ENCODE measurements around the gene ADARB2.

Gene ADARB2

GRCh38 chr10:1187855-1188557 lies 549.3 kb downstream of the ADARB2 start:
- Histone ChIP-seq H3K36me3 (no peaks in the 10 kb centered on the region), H3K27me3 (no peaks in the 10 kb centered on the region), H3K4me1 (no peaks in the 10 kb centered on the region), H3K4me3 (ENCODE audit: low read depth, low read length) (no peak overlapping the region), H3K9me3 (no peaks in the 10 kb centered on the region)
- DNase-seq, result no peak
- no peak for TF ChIP-seq CTCF (IDR thresholded peaks at IDR 0.05; ENCODE audit: low read depth, low read length)

GRCh38 chr10:1187151-1187854 lies 550.0 kb downstream of the ADARB2 start:
- H3K36me3 ChIP-seq, result no peaks in the 10 kb centered on the region
- no peak for DNase-seq
- H3K4me3 ChIP-seq (ENCODE audit: low read depth, low read length), result no peak overlapping the region
- H3K4me1 ChIP-seq, result no peaks in the 10 kb centered on the region
- H3K27me3 ChIP-seq, result no peaks in the 10 kb centered on the region
- H3K9me3 ChIP-seq, result no peaks in the 10 kb centered on the region
- TF ChIP-seq CTCF (IDR thresholded peaks at IDR 0.05; ENCODE audit: low read depth, low read length), result no peak

GRCh38 chr10:1186683-1186990 lies 550.7 kb downstream of the ADARB2 start:
- H3K27me3 ChIP-seq, result no peaks in the 10 kb centered on the region
- no peak for TF ChIP-seq CTCF (IDR thresholded peaks at IDR 0.05; ENCODE audit: low read depth, low read length)
- no peak overlapping the region for H3K4me3 ChIP-seq (ENCODE audit: low read depth, low read length)
- H3K9me3 ChIP-seq, result no peaks in the 10 kb centered on the region
- H3K4me1 ChIP-seq, result no peaks in the 10 kb centered on the region
- DNase-seq, result no peak
- no peaks in the 10 kb centered on the region for H3K36me3 ChIP-seq

- no peak for DNase-seq
- Histone ChIP-seq H3K27me3 (no peaks in the 10 kb centered on the region), H3K9me3 (no peaks in the 10 kb centered on the region), H3K4me1 (no peaks in the 10 kb centered on the region), H3K4me3 (ENCODE audit: low read depth, low read length) (no peak overlapping the region), H3K36me3 (no peaks in the 10 kb centered on the region)
- no peak for TF ChIP-seq CTCF (IDR thresholded peaks at IDR 0.05; ENCODE audit: low read depth, low read length)
Measured at GRCh38 chr10:1185911-1186682, 551.2 kb downstream of the ADARB2 start.

- Histone ChIP-seq H3K27me3 (no peaks in the 10 kb centered on the region), H3K36me3 (no peaks in the 10 kb centered on the region), H3K4me1 (no peaks in the 10 kb centered on the region), H3K4me3 (ENCODE audit: low read depth, low read length) (no peak overlapping the region), H3K9me3 (no peaks in the 10 kb centered on the region)
- no peak for TF ChIP-seq CTCF (IDR thresholded peaks at IDR 0.05; ENCODE audit: low read depth, low read length)
- DNase-seq, result no peak
Measured at GRCh38 chr10:1184541-1185430, 552.5 kb downstream of the ADARB2 start.

Measured in BE2C (cell line).